ENCODE measurements around the gene CETN2. TPM values are rescaled to one million over a fixed set of nuclear protein-coding genes. Genes with fewer than 3 reads are reported as not detected.

CETN2 gene
- total RNA-seq, 1 donor from 2014 or later: 36.0 TPM

GRCh38 chrX:152853986-152854385 is 23.4 kb upstream of the CETN2 start:
- Histone ChIP-seq H3K4me3 (ENCODE audit: low read depth, low read length) (no peak overlapping the region), H3K36me3 (ENCODE audit: control insufficient read depth, insufficient read depth, low read length) (no peaks in the 10 kb centered on the region), H3K27me3 (ENCODE audit: control insufficient read depth, insufficient read depth, low read length) (no peaks in the 10 kb centered on the region)
- no peak for DNase-seq (ENCODE audit: low read depth)
- TF ChIP-seq CTCF (IDR thresholded peaks at IDR 0.05; ENCODE audit: insufficient read depth, low read length, poor library complexity, severe bottlenecking): no peak

GRCh38 chrX:152850465-152850864 is 19.9 kb upstream of the CETN2 start:
- Histone ChIP-seq H3K27me3 (ENCODE audit: control insufficient read depth, insufficient read depth, low read length) (no peaks in the 10 kb centered on the region), H3K4me3 (ENCODE audit: low read depth, low read length) (no peak overlapping the region), H3K36me3 (ENCODE audit: control insufficient read depth, insufficient read depth, low read length) (no peaks in the 10 kb centered on the region)
- DNase-seq (ENCODE audit: low read depth): no peak
- TF ChIP-seq CTCF (IDR thresholded peaks at IDR 0.05; ENCODE audit: insufficient read depth, low read length, poor library complexity, severe bottlenecking): no peak

GRCh38 chrX:152847281-152847680 is 16.7 kb upstream of the CETN2 start:
- Histone ChIP-seq H3K27me3 (ENCODE audit: control insufficient read depth, insufficient read depth, low read length) (no peaks in the 10 kb centered on the region), H3K36me3 (ENCODE audit: control insufficient read depth, insufficient read depth, low read length) (no peaks in the 10 kb centered on the region), H3K4me3 (ENCODE audit: low read depth, low read length) (no peak overlapping the region)
- no peak for DNase-seq (ENCODE audit: low read depth)
- TF ChIP-seq CTCF (IDR thresholded peaks at IDR 0.05; ENCODE audit: insufficient read depth, low read length, poor library complexity, severe bottlenecking): no peak

- no peak for DNase-seq (ENCODE audit: low read depth)
- no peak for TF ChIP-seq CTCF (IDR thresholded peaks at IDR 0.05; ENCODE audit: insufficient read depth, low read length, poor library complexity, severe bottlenecking)
- Histone ChIP-seq H3K36me3 (ENCODE audit: control insufficient read depth, insufficient read depth, low read length) (no peaks in the 10 kb centered on the region), H3K4me3 (ENCODE audit: low read depth, low read length) (no peak overlapping the region), H3K27me3 (ENCODE audit: control insufficient read depth, insufficient read depth, low read length) (no peaks in the 10 kb centered on the region)
Measured at GRCh38 chrX:152845618-152846240, 15.2 kb upstream of the CETN2 start.

GRCh38 chrX:152844256-152844655 is 13.7 kb upstream of the CETN2 start:
- TF ChIP-seq CTCF (IDR thresholded peaks at IDR 0.05; ENCODE audit: insufficient read depth, low read length, poor library complexity, severe bottlenecking): no peak
- no peak for DNase-seq (ENCODE audit: low read depth)
- Histone ChIP-seq H3K4me3 (ENCODE audit: low read depth, low read length) (no peak overlapping the region), H3K27me3 (ENCODE audit: control insufficient read depth, insufficient read depth, low read length) (no peaks in the 10 kb centered on the region), H3K36me3 (ENCODE audit: control insufficient read depth, insufficient read depth, low read length) (no peaks in the 10 kb centered on the region)

GRCh38 chrX:152843852-152844251 is 13.3 kb upstream of the CETN2 start:
- Histone ChIP-seq H3K27me3 (ENCODE audit: control insufficient read depth, insufficient read depth, low read length) (no peaks in the 10 kb centered on the region), H3K36me3 (ENCODE audit: control insufficient read depth, insufficient read depth, low read length) (no peaks in the 10 kb centered on the region), H3K4me3 (ENCODE audit: low read depth, low read length) (no peak overlapping the region)
- TF ChIP-seq CTCF (IDR thresholded peaks at IDR 0.05; ENCODE audit: insufficient read depth, low read length, poor library complexity, severe bottlenecking): no peak
- no peak for DNase-seq (ENCODE audit: low read depth)

Measured in kidney epithelial cell (primary cell).